ENCODE measurements around the gene SRGAP2B.
"Not testable (repeated sequence)": the region's sequence is repeated elsewhere in the genome, so short reads cannot be mapped to it uniquely, and the experiment has no call there.

SRGAP2B gene

DNA sequence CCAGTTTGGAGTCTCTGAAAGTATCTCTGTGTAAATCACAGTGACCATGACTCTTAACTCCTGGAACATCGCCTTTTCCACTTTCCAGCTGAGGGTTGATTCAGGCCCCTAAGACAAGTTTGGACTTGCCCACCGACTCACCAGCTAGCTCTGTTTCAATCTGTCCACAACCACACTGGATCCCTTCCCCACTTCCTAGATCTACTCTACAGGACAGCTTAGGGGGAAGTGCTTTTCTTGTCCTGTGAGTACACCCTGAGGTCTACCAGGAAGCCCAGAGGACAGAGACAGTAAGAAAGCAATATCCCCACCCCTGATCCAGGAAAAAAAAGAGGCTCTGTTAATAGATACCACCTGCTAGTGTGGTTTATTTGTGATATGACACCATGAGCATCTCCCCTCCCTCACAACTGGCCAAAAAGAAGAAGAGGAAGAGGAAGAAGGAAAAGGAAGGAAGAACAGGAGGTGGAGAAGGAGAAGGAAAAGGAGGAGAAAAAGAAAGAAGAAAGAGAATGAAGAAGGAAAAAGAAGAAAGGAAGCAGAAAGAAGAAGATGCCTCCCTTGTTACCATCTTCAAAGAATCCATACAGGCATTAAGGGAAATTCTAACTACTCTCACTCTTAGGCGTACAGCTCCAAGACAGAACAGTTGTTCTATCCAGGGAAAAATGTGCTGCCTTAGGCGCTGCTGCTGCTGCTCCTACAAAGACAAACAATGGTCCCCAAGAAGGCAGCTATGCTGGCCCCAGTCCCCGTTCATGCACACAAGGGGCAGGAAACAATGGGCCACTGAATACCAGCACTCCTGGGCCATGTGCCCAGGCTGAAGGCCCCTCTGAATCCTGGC is 96.8 kb downstream of the SRGAP2B start:
- not testable (repeated sequence) for DNase-seq (ENCODE audit: low read depth)

DNA sequence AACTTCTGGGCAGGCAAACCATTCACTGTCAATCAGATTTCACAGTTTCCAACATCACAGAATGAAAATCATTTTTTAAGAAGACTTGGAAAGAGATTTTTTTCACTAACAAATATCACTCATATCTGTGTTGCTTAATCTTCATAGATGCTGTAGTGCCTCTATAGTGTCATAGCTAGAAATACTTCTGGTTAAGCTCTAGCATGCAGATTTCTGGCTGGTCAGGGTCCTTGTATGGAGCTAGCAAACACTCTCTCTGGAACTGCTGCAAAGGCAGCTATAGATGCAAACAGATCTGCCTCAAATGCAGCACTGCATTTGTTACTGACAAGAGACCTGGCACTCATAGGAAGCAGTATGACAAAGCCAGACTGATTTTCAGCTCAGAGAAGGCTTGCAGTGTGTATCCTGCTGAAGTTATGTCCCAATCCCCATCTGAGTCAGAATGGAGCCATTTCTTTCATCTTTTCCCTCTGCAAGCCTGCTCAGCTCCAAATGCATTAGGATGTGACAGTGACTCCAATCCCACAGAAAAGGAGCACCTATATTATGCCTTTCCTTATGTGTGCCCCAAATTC is 99.2 kb downstream of the SRGAP2B start:
- peak; percentile 62 for DNase-seq (ENCODE audit: low read depth)

DNA sequence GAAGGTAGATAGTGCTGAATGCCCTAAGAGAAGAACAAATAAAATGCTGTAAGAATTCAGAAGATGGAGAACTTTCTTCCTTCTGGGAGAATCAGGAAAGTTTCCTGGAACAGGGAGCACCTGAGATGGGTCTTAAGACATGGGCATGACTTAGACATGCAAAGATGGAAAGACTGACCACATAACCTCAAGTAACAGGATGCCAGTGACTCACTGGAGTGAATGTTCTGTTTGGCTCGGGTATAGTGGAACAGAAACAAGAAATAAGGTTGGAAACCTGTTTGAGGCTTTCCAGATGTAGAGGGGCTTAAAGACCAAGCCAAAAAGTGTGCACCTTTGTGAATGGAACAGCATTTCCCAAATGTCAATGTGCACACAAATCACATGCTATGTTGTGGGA is 102.2 kb downstream of the SRGAP2B start:
- DNase-seq (ENCODE audit: low read depth) = peak; percentile 90

DNA sequence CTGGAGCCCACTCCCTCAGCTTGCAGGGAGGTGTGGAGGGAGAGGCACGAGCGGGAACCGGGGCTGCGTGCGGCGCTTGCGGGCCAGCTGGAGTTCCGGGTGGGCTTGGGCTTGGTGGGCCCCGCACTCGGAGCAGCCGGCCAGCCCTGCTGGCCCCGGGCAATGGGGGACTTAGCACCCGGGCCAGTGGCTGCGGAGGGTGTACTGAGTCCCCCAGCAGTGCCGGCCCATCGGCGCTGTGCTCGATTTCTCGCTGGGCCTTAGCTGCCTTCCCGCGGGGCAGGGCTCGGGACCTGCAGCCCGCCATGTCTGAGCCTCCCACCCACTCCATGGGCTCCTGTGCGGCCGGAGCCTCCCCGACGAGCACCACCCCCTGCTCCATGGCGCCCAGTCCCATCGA is 104.5 kb downstream of the SRGAP2B start:
- DNase-seq (ENCODE audit: low read depth) = not testable (repeated sequence)

DNA sequence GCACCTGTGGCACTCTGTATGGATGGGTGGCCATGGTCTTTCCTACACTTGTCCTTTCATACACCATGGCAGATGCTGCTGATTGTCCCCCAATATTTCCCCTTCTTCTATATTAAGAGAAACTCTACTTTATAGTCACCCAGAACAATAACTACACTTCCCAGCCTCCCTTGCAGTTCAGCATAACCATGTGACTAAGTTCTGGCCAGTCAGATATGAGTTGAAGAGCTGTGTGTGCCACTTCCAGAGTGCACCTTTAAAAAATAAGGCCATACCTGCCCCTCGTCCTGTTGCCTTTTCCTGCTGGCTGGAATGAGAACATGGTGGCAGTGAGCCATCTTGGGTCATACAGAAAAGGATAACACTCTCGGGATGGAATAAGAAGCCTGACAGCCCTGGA is 108.0 kb downstream of the SRGAP2B start:
- DNase-seq (ENCODE audit: low read depth) = not testable (repeated sequence)

DNA sequence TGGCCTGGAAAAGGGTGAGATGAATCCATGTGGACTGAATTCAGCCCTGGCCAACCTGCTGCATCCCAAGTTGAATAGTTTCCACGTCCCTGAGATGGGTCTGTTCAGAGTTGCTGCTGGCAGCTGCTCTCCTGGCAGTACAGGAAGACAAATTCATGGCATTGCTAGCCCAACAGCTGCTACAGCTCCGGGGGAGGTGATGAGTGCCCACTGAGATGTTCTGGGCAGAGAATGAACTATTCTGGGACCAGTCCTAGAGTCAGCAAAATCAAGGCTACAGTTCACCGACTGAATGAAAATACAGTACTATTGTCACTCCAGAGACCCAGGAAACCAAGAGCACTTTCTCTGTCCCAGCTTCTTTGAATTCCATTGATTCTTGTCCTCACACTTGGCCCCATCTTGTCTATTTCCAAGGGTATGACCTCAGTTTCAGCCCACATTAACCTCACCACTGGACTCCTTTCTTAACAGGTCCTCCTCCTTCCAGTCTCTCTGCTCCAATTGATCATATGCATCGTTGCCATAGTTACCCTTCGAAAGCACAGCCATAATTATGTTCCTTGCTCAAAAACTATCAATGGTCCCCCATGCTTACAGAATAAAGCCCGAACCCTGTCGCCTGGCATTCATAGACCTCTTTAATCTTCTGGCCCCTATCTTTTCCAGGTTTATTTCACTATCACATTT is 108.8 kb downstream of the SRGAP2B start:
- DNase-seq (ENCODE audit: low read depth) = not testable (repeated sequence)

DNA sequence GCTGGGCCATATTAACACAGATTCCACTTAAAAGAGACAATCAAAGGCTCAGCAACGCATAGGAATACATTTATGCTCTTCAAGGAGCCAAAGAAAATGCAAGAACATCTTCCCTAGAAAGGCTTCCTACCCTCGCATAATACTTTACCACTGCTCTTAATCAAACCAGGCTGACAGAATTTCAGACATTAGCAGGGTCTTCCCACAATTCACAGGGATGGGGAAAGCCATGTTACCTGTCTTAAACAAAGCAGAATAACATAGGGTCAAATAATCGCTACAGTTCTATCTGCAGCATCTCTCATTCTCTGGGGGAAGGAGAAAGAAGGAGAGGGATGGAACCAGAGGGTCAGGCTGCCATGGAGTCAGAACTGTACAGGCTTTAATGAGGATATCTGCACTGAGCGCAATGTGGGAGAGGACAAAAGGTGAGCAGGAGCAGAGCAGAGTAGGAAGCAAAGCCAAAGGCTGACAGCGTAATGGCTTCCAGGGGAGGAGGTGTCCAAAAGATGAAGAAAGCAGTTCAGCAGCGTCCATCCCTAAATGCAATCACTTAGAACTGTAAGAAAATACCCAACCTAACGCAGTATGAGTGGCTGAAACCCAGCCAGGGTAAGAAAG is 109.5 kb downstream of the SRGAP2B start:
- DNase-seq (ENCODE audit: low read depth) = not testable (repeated sequence)

DNA sequence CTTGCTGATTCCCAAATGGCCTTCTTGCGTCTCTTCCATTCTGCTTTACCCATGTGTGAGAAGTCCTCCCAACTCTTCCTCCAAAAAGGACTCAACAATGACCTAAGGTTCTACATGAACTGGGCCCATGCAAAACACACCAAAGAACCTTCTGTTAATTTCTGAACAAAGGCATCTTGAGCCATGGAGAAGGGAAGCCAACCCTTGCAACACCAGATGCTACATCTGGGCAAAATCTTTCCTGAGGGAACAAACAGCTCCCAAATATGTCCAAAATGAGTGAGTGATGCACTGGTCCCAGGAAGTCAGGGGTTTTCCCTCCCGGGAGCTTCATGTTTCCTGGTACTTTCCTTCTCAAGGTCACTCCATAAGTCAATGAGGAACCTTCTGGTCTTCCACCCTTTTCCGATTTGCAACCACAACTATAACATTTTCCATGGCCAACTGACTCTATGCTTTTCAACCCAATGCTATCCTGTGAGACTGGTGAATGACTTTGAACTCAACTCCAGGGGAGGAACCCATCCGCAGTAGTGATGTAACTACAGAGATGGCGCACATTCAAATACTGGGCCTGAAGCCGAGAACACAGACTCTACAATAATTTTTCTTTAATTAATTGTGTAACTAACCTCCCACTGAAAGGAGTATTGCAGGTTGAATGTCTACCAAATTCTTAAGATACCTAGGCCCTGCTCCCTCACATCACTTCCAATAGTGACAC is 112.2 kb downstream of the SRGAP2B start:
- not testable (repeated sequence) for DNase-seq (ENCODE audit: low read depth)

DNA sequence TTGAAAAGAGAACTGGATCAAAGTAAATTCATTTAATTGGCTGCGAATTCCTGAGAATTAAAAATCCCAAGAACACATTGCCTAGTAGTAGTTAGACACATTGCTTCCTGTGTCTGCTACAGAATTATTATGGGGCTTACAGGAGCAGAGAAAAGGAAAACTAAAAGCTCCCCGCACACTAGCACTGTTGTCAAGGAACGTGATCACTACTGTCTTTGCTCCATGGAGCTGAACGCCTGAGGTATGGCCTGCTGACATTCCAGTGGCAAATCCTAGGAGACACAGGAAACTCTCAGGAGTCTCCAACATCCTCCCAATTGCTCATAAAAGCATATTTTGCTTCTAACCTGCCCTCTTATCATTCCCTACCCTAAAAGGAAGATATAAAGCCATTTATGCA is 114.0 kb downstream of the SRGAP2B start:
- not testable (repeated sequence) for DNase-seq (ENCODE audit: low read depth)

DNA sequence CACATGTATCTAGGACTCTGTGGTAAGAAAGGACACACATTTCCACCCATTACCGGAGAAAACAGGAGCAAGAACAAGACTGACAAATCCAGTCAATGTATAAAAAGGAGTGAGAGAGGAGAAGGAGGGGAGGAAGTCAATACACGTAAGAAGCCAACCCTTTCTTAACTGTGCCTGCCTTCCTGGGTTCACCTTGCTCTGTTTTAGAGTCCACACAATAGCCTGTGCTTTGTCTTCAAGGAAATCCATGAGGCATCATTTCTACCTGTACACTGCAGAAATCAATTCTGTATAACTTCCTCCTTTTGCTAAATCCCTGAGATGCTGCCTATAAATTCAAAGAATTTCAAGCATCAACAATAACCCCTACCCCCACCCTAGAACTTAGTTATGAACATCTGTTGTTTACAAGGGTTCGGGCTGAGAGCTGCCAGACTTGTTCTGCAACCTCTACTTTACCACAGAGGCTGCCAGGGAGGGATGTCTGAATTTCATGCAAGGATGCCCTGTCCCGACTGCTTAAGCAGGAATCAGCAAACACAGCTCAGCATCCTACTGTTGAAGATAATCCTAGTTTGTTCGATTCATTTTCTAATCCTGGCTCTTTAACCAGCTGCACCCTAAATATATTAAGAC is 115.0 kb downstream of the SRGAP2B start:
- DNase-seq (ENCODE audit: low read depth) = not testable (repeated sequence)

DNA sequence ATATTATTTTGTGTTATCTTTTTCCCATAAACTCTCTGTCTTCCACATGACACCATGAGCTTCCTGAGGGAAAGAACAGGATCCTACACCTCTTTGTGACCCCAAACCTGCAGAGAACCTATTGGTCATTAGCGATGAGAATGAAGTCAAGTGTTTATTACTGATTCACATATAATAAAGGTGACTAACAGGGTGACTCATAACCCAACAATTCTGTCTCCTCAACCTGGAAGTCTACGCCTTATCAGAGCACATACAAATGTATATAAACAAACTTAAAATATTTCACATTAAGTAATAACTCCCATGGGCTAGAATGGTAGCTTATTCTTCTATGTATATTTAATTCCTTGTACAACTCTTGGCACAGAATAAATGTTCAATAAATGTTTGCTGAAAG is 117.3 kb downstream of the SRGAP2B start:
- not testable (repeated sequence) for DNase-seq (ENCODE audit: low read depth)

DNA sequence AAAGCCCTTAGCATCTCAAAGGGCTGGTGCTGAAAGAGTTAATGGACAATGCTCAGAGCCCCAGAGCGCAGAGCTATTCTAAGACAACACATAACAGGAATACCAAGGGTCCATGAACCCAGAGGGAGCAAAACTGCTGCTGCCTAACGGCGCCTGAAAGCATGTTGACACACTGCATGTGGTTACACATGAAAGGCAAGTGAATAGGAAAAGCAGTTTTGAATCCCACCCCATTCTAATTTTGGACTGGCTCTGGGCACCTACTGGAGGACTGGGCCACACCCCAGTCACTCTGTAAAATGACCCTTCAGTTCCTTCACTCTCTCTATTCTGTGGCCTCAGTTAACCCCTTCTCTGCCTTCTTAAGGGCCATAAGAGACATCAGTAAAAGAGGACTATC is 123.2 kb downstream of the SRGAP2B start:
- DNase-seq (ENCODE audit: low read depth) = not testable (repeated sequence)

DNA sequence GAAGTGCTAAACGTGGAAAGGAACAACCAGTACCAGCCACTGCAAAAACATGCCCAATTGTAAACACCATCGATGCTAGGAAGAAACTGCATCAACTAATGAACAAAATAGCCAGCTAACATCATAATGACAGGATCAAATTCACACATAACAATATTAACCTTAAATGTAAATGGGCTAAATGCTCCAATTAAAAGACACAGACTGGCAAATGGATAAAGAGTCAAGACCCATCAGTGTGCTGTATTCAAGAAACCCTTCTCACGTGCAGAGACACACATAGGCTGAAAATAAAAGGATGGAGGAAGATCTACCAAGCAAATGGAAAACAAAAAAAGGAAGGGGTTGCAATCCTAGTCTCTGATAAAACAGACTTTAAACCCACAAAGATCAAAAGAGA is 128.6 kb downstream of the SRGAP2B start:
- DNase-seq (ENCODE audit: low read depth) = not testable (repeated sequence)

DNA sequence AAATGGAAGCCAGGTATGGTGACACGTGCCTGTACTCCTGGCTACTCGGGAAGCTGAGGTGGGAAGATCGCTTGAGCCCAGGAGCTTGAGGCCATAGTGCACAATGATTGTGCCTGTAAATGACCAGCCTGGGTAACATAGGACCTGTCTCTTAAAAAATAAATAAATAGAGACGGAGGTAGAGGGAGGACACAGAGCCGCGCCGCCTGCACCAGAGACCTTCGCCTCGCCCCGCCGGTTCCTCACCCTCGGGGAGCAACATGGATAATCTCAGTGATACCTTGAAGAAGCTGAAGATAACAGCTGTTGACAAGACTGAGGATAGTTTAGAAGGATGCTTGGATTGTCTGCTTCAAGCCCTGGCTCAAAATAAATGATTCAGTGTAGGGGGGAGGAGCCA is 130.4 kb downstream of the SRGAP2B start:
- DNase-seq (ENCODE audit: low read depth) = not testable (repeated sequence)

DNA sequence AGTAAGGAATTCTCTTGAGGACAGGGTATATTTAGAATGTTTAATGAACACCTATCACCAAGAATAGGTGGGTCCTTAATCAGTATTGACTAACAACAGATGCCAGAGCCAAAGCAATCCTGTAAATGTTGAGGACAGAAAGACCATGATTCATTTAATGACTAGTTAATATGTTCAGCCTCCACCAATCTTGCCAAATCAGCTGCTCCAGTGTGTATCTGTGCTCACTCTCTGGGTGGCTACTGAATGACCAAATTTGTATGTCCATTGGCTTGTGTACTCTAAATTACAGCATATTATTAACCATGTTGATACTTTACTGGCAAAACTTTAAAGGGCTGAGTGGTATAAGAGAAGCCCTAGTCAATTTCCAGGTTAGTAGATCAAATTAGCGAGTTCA is 130.9 kb downstream of the SRGAP2B start:
- DNase-seq (ENCODE audit: low read depth) = not testable (repeated sequence)

DNA sequence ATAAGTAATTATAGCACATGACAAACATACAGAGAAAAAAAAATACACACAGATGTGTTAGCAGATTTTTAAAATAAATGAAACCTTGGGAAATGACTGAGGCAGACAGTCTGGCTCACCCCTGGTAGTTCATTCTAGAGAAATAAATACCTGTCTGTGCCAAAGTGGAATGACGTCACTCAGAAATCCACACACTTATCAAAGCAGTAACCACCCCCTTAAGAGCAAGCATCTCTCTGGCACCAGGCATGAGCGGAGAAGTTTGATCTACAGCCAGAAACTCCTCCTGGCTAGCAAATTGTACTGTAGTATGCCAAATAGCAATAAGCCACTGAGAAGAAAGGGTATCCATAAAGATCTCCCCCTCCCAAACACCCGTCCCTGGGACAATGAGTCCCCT is 131.6 kb downstream of the SRGAP2B start:
- DNase-seq (ENCODE audit: low read depth) = not testable (repeated sequence)

DNA sequence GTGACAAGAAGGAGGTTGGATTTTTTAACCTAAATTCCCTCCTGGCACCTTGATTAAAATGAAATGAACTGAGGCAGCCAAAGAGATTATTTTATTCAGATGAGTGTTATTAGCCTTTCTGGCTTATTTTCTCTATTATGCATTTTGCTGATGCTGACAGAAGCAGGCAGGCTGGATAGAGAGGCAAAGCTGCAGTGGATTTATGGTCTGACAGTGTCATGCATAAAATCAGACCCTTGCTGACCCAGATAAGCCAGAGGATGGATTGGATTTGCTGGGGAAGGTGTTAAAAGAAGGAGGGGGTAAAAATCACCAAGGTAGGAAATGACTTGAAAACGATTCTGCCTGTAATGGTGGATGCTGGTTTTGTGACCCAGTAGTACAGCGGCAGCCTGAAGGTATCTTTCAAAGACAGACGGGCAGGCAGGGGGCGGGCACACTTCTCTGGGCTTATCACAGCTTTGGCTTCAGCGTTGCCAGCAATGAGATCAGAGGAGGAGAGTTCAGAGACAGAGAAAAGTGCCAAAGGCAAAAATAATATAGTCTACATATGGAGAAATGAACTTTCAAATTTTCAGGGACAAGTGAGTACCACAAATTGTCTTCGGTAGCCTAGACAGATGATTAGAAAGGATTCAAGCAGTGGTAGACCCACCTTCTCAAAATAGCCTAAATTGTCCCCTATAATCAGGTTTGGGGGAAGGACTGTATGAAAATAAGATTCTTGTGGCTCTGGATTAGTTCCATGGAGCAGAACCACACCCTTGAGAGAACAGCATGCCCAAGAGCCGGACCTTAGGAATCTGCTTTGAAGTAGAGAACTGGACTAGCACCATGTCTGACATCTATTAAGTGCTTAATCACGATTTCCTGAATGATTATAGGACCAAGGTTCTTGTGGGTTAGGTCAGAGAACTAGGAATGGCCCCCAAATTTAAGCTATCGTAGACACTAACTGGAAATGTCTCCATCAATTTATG is 133.2 kb downstream of the SRGAP2B start:
- not testable (repeated sequence) for DNase-seq (ENCODE audit: low read depth)

DNA sequence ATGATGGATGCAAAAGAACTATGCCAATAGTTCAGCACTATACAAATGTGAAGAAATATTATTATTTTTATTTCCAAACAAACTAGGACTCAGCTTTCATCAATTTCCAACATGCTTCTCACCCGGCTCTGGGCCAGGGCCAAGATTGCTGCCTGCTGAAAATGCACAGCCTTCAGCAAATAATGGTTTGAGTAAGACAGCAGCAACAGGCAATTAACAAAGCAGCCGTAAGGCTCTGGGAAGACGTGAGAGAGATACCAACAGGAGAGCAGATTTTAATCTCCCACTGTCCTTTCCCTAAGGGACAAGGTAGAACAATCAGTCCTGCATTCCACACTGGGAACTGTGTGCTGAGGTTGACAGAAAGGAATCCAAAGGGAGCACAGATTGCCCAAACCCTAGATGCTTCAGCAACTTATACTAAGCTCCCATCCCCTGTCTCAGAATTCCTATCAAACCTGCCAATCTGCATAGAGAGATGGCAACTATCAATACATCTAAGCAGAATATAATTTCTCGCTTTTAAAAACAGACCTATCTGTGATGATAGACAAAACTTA is 134.1 kb downstream of the SRGAP2B start:
- DNase-seq (ENCODE audit: low read depth) = not testable (repeated sequence)

DNA sequence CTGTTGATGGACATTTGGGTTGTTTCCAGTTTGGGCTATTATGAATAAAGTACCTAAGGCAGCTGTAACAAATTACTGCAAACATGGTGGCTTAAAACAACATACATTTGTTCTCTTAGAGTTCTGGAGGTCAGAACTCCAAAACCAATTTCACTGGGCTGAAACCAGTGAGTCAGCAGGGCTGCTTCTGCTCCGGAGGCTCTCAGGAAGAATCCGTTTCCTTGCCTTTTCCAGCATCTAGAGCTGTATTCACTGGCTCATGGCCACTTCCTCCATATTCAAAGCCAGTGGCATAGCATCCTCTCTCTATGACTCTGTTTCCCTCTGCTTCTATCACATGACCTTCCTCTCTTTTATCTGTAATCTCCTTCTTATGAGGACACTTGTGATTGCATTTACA is 146.7 kb downstream of the SRGAP2B start:
- DNase-seq (ENCODE audit: low read depth) = not testable (repeated sequence)

DNA sequence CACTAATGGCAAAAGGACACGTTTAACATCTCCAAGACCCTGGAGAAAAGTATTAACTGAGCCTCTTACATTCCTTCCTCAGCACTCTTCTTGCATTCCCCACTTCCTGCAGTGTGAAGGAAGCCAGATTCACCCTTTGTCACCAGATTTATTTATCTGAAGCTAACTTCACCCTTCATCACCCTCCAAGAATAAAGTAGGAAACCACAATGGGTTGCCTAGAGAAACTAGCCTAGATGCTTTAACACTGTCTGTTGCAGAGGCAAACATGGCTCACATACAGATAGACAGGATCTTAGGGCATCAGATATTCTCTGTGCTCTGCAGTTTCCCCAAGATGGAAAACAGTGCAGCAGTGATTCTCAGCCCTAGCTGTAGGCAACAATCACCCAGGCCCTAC is 147.6 kb downstream of the SRGAP2B start:
- DNase-seq (ENCODE audit: low read depth) = not testable (repeated sequence)

Data from amniotic epithelial cell (primary cell).